NCI-H128 (cell line): Measurements from ENCODE around the gene REL.
"Not testable (repeated sequence)": the region's sequence is repeated elsewhere in the genome, so short reads cannot be mapped to it uniquely, and the experiment has no call there.

ENCODE experiments used
- DNase-seq: peaks from one replicate; lab custom pipeline; 2025; ENCODE audit not compliant: unreplicated experiment; lab: John Stamatoyannopoulos, UW

Gene REL

GRCh38 chr2:60867848-60868247, 13.5 kb upstream of the REL start:
- no peak for DNase-seq

- DNase-seq: no peak
These were observed 12.6 kb upstream of the REL start for GRCh38 chr2:60868589-60869273.

- DNase-seq: no peak
These were observed 8.9 kb upstream of the REL start for GRCh38 chr2:60872510-60872928.

- DNase-seq: no peak
These were observed 8.0 kb upstream of the REL start for GRCh38 chr2:60873381-60873780.

- DNase-seq: no peak
These were observed 5.9 kb upstream of the REL start for GRCh38 chr2:60875520-60875919.

- DNase-seq: no peak
These were observed 729 bp upstream of the REL start for GRCh38 chr2:60880643-60881046.

- no peak for DNase-seq
These were observed 1.8 kb downstream of the REL start for GRCh38 chr2:60882971-60883753.

GRCh38 chr2:60883896-60884295, 2.5 kb downstream of the REL start:
- DNase-seq: no peak

- no peak for DNase-seq
These were observed 3.4 kb downstream of the REL start for GRCh38 chr2:60884800-60885199.

- no peak for DNase-seq
These were observed 4.3 kb downstream of the REL start for GRCh38 chr2:60885683-60886082.

GRCh38 chr2:60886991-60887390, 5.6 kb downstream of the REL start:
- no peak for DNase-seq

- no peak for DNase-seq
These were observed 7.5 kb downstream of the REL start for GRCh38 chr2:60888853-60889252.

GRCh38 chr2:60889581-60890392, 8.4 kb downstream of the REL start:
- DNase-seq: not testable (repeated sequence)

GRCh38 chr2:60890393-60890707, 9.0 kb downstream of the REL start:
- DNase-seq: no peak

- DNase-seq: no peak
These were observed 9.8 kb downstream of the REL start for GRCh38 chr2:60891180-60891579.

GRCh38 chr2:60898567-60898966, 17.2 kb downstream of the REL start:
- no peak for DNase-seq

GRCh38 chr2:60899230-60899891, 18.0 kb downstream of the REL start:
- no peak for DNase-seq

GRCh38 chr2:60899892-60900249, 18.5 kb downstream of the REL start:
- DNase-seq: no peak

GRCh38 chr2:60901296-60901695, 19.9 kb downstream of the REL start:
- not testable (repeated sequence) for DNase-seq

GRCh38 chr2:60905867-60906266, 24.5 kb downstream of the REL start:
- DNase-seq: not testable (repeated sequence)

GRCh38 chr2:60906395-60906794, 25.0 kb downstream of the REL start:
- DNase-seq: no peak
